GM06990 (cell line): ENCODE results near the gene FHAD1.

ENCODE experiments used
- DNase-seq: peaks from one replicate; pipeline ENCODE4 v3.0.0-alpha.2; 2011; ENCODE audit not compliant: insufficient read length; ENCODE audit errors: extremely low read depth
- H3K27me3 ChIP-seq: replicated peaks from 2 replicates; pipeline ENCODE4 v1.6.0; 2011; ENCODE audit warnings: low read length; ENCODE audit not compliant: control insufficient read depth, insufficient read depth
- H3K36me3 ChIP-seq: 2 replicates; pipeline ENCODE4 v1.5.1; 2011; ENCODE audit warnings: low read length; ENCODE audit not compliant: control insufficient read depth, insufficient read depth
- H3K4me3 ChIP-seq: replicated peaks from 2 replicates; pipeline ENCODE4 v1.5.1; 2011; ENCODE audit warnings: low read depth, mild to moderate bottlenecking, control low read depth, low read length
- CTCF ChIP-seq: IDR thresholded peaks from 2 replicates; pipeline ENCODE4 v1.5.1; 2011; ENCODE audit warnings: low read length, control low read depth, mild to moderate bottlenecking, inconsistent platforms; ENCODE audit not compliant: insufficient read depth, poor library complexity, severe bottlenecking

FHAD1 gene

GRCh38 chr1:15397236-15397635 is 150.2 kb downstream of the FHAD1 start:
- no peak for TF ChIP-seq CTCF
- Histone ChIP-seq H3K4me3 (no peak overlapping the region), H3K27me3 (no peaks in the 10 kb centered on the region), H3K36me3 (no peaks in the 10 kb centered on the region)
- DNase-seq: no peak

GRCh38 chr1:15399710-15400109 is 152.7 kb downstream of the FHAD1 start:
- TF ChIP-seq CTCF: no peak
- DNase-seq: no peak
- Histone ChIP-seq H3K36me3 (no peaks in the 10 kb centered on the region), H3K27me3 (no peaks in the 10 kb centered on the region), H3K4me3 (no peak overlapping the region)

- Histone ChIP-seq H3K27me3 (no peaks in the 10 kb centered on the region), H3K4me3 (no peak overlapping the region), H3K36me3 (no peaks in the 10 kb centered on the region)
- DNase-seq: no peak
- no peak for TF ChIP-seq CTCF
Measured at GRCh38 chr1:15400627-15401026, 153.6 kb downstream of the FHAD1 start.

GRCh38 chr1:15401391-15402055 is 154.5 kb downstream of the FHAD1 start:
- Histone ChIP-seq H3K36me3 (no peaks in the 10 kb centered on the region), H3K4me3 (no peak overlapping the region), H3K27me3 (no peaks in the 10 kb centered on the region)
- DNase-seq: no peak
- no peak for TF ChIP-seq CTCF

- Histone ChIP-seq H3K36me3 (no peaks in the 10 kb centered on the region), H3K27me3 (no peaks in the 10 kb centered on the region), H3K4me3 (no peak overlapping the region)
- no peak for TF ChIP-seq CTCF
- no peak for DNase-seq
Measured at GRCh38 chr1:15402809-15403450, 155.9 kb downstream of the FHAD1 start.
